HepG2 (cell line): ENCODE results near the gene CPA5. TPM values are rescaled to one million over a fixed set of nuclear protein-coding genes. Genes with fewer than 3 reads are reported as not detected.

ENCODE experiments used
- ATAC-seq: fragments of 200-7000 bp; cut with Tn5 transposase; 3 replicates; pipeline ENCODE4 v1.9.1; 2020; ENCODE audit warnings: mild to moderate bottlenecking, moderate library complexity
- BruUV-seq: library from RNA; stranded (reverse); fragments of 400-500 nt; replicated peaks from 2 replicates; lab custom pipeline; 2021; lab: Mats Ljungman, UMichigan
- CTCF ChIA-PET: fragments of 300-600 bp; formaldehyde crosslinking; extraction: SDS; loops from one replicate; lab custom pipeline; 2021; ENCODE audit warnings: low total read pairs, inconsistent platforms, low intra/inter-chr PET ratio; lab: Yijun Ruan, JAX
- POLR2A ChIA-PET: fragments of 350-600 bp; sonication (Branson Sonifier 250); formaldehyde crosslinking; loops from one replicate; lab custom pipeline; 2020; ENCODE audit warnings: antibody characterized with exemption, inconsistent platforms; lab: Yijun Ruan, JAX
- DNase-seq: peaks from one replicate; pipeline ENCODE4 v3.0.0-alpha.2; 2015; ENCODE audit warnings: low spot score
- FAIRE-seq: peaks from 3 replicates; lab custom pipeline; 2011; peaks lifted over from hg19 to GRCh38; lab: Jason Lieb, UNC
- H2AFZ ChIP-seq: one replicate; pipeline ENCODE4 v1.6.1; 2011; ENCODE audit warnings: low read length, inconsistent platforms
- H3K27ac ChIP-seq: fragments of 300-600 bp; 3 replicates; pipeline ENCODE4 v1.8.0; 2011; ENCODE audit warnings: mixed run types, mild to moderate bottlenecking, mixed read lengths, low read length, inconsistent platforms; ENCODE audit not compliant: insufficient read depth; ENCODE audit errors: extremely low read length
- H3K27me3 ChIP-seq, 2 experiments: fragments of 200-600 bp in 1 of 2; 2 replicates in 1 of 2; 3 replicates in 1 of 2; pipeline versions ENCODE4 v1.6.0 to v1.8.0; 2011; ENCODE audit warnings: low read length in 2 of 2, mild to moderate bottlenecking in 2 of 2, moderate library complexity in 2 of 2, inconsistent platforms in 1 of 2; ENCODE audit not compliant: insufficient read depth in 2 of 2, control insufficient read depth in 1 of 2
- H3K36me3 ChIP-seq, 2 experiments: fragments of 200-600 bp in 1 of 2; replicated peaks in 1 of 2; 2 replicates in 1 of 2; 3 replicates in 1 of 2; pipeline versions ENCODE4 v1.5.1 to v1.8.0; 2011; ENCODE audit warnings: low read length in 2 of 2, inconsistent platforms in 1 of 2; ENCODE audit not compliant: insufficient read depth in 2 of 2, control insufficient read depth in 1 of 2
- H3K4me1 ChIP-seq: 2 replicates; pipeline ENCODE4 v1.5.1; 2012; ENCODE audit warnings: low read length, inconsistent platforms; ENCODE audit not compliant: insufficient read depth
- H3K4me2 ChIP-seq: 2 replicates; pipeline ENCODE4 v1.6.0; 2011; ENCODE audit warnings: low read depth, low read length, inconsistent platforms
- H3K4me3 ChIP-seq, 3 experiments: fragments of 200-600 bp in 1 of 3; sonication (generic), shearing (Covaris generic) in 1 of 3; replicated peaks in 1 of 3; 2 replicates each; pipeline ENCODE4 v1.5.1; 2011 to 2016; ENCODE audit warnings: low read length in 3 of 3, inconsistent platforms in 2 of 3, low read depth in 2 of 3, mild to moderate bottlenecking in 2 of 3, control low read depth in 1 of 3, mixed read lengths in 1 of 3; ENCODE audit not compliant: insufficient read depth in 1 of 3
- H3K79me2 ChIP-seq: one replicate; pipeline ENCODE4 v1.6.1; 2011; ENCODE audit warnings: low read length, inconsistent platforms; ENCODE audit not compliant: insufficient read depth
- H3K9ac ChIP-seq: 2 replicates; pipeline ENCODE4 v1.6.0; 2011; ENCODE audit warnings: mild to moderate bottlenecking, low read depth, low read length, inconsistent platforms; ENCODE audit not compliant: insufficient read depth
- H3K9me3 ChIP-seq: 2 replicates; pipeline ENCODE4 v1.5.1; 2012; ENCODE audit warnings: mild to moderate bottlenecking, low read length
- H4K20me1 ChIP-seq: 2 replicates; pipeline ENCODE4 v1.6.0; 2011; ENCODE audit warnings: inconsistent platforms, mild to moderate bottlenecking, low read length, moderate library complexity; ENCODE audit not compliant: insufficient read depth
- ATF7 ChIP-seq, 2 experiments: fragments of 450-650 bp in 1 of 2; sonication (generic) in 1 of 2; formaldehyde crosslinking in 1 of 2; IDR thresholded peaks; 2 replicates each; pipeline versions ENCODE4 v1.4.0 to v1.6.1; 2016 to 2020; ENCODE audit warnings: antibody characterized with exemption in 1 of 2, mild to moderate bottlenecking in 1 of 2, missing genetic modification reagents in 1 of 2
- E2F5 ChIP-seq: sonication (generic); formaldehyde crosslinking; conservative IDR thresholded peaks from 2 replicates; pipeline ENCODE4 v1.4.0; 2020; ENCODE audit warnings: missing genetic modification reagents
- FLYWCH1 ChIP-seq: sonication (generic); formaldehyde crosslinking; IDR thresholded peaks from 2 replicates; pipeline ENCODE4 v1.8.1; 2023; ENCODE audit warnings: mild to moderate bottlenecking, missing genetic modification reagents
- KDM5A ChIP-seq: fragments of 200-600 bp; sonication (generic); IDR thresholded peaks from 2 replicates; pipeline ENCODE4 v1.7.0; 2018; ENCODE audit warnings: antibody characterized with exemption, mild to moderate bottlenecking, low read length, borderline replicate concordance
- MEIS1 ChIP-seq: sonication (generic); formaldehyde crosslinking; IDR thresholded peaks from 2 replicates; pipeline ENCODE4 v1.9.0; 2021; ENCODE audit warnings: mild to moderate bottlenecking, missing genetic modification reagents, moderate library complexity, borderline replicate concordance
- RFX5 ChIP-seq: IDR thresholded peaks from 2 replicates; pipeline ENCODE4 v1.6.1; 2011; ENCODE audit warnings: low read depth, low read length, improper control_type of control experiment
- ZFP36 ChIP-seq: fragments of 150-350 bp; IDR thresholded peaks from 2 replicates; pipeline ENCODE4 v1.6.1; 2018; ENCODE audit warnings: borderline replicate concordance, low read length, low read depth; ENCODE audit not compliant: partially characterized antibody
- ZNF7 ChIP-seq: IDR thresholded peaks from 2 replicates; pipeline ENCODE4 v1.6.1; 2016; ENCODE audit warnings: missing biosample characterization, missing genetic modification reagents
- ZSCAN12 ChIP-seq: sonication (generic); formaldehyde crosslinking; IDR thresholded peaks from 2 replicates; pipeline ENCODE4 v1.9.0; 2021; ENCODE audit warnings: mild to moderate bottlenecking, missing genetic modification reagents
- ZSCAN20 ChIP-seq: sonication (generic); formaldehyde crosslinking; IDR thresholded peaks from 2 replicates; pipeline ENCODE4 v1.4.0; 2020; ENCODE audit warnings: missing genetic modification reagents, mild to moderate bottlenecking, borderline replicate concordance
- WGBS: methylation state at CpG from one replicate; pipeline ENCODE4 v1.1.6; 2017; ENCODE audit warnings: low lambda C conversion rate; 5-methylcytosine and 5-hydroxymethylcytosine counted together
- in situ Hi-C: cut with HindIII; loops from 2 replicates; pipeline ENCODE4 v1.10.0; 2017; ENCODE audit warnings: low pct_unique_long_range_greater_than_20kb; ENCODE audit not compliant: extremely low pct_ligation_motif_present
- intact Hi-C: fragments of 100-400 bp; cut with micrococcal nuclease; formaldehyde crosslinking; loops from one replicate; pipeline ENCODE4 v1.10.0; 2022; ENCODE audit not compliant: unreplicated experiment
- polyA plus RNA-seq, 8 experiments: library from polyadenylated mRNA; depleted of rRNA in 3 of 8; stranded (reverse) in 7 of 8; unstranded in 1 of 8; fragments of >200 nt; fragmentation: Illumina TruSeq in 4 of 8; extraction: Trizol in 4 of 8; gene quantifications; 2 replicates each; pipeline versions ENCODE4 v1.2.1 to v1.2.3, GENCODE V29; 2011 to 2016; ENCODE audit warnings: low read depth in 4 of 8, missing spikeins in 1 of 8, mixed read lengths in 1 of 8; ENCODE audit not compliant: insufficient read depth in 1 of 8
- total RNA-seq, 5 experiments: library from RNA; depleted of rRNA; stranded (reverse); fragments of >200 nt; fragmentation: Illumina TruSeq; extraction: Trizol; gene quantifications; 2 replicates each; pipeline ENCODE4 v1.2.3, GENCODE V29; 2016; ENCODE audit warnings: low read depth in 1 of 5

The CPA5 gene
- total and polyA plus RNA-seq, 2 of the 13 experiments (the other 11 are each of a cell fraction or from before 2014, with no cell fraction given): 0.48 TPM; not detected in 1

GRCh38 chr7:130405003-130405402, 60.4 kb downstream of the CPA5 start:
- no peak overlapping the region for H3K27ac ChIP-seq
- no peak for ATAC-seq
- H2AFZ ChIP-seq: no peak overlapping the region
- H3K79me2 ChIP-seq: no peaks in the 10 kb centered on the region
- ChIA-PET POLR2A (no interaction called here), CTCF (no interaction called here)
- H3K9ac ChIP-seq: no peak overlapping the region
- no peak overlapping the region for H3K4me3 ChIP-seq
- no peaks in the 10 kb centered on the region for H3K27me3 ChIP-seq
- no peak overlapping the region for H3K4me2 ChIP-seq
- no peaks in the 10 kb centered on the region for H3K9me3 ChIP-seq
- H4K20me1 ChIP-seq: no peaks in the 10 kb centered on the region
- 71% methylated on average over 2 of the region's 2 CpGs for WGBS
- no peaks in the 10 kb centered on the region for H3K4me1 ChIP-seq
- intact Hi-C loops: no loop called here
- no peak for TF ChIP-seq ZNF7 (CRISPR knock-in tag)
- TF ChIP-seq E2F5 (CRISPR knock-in tag): no peak
- no peak for TF ChIP-seq ATF7 (IDR thresholded peaks at IDR 0.05)
- TF ChIP-seq ATF7 (CRISPR knock-in tag; IDR thresholded peaks at IDR 0.05): no peak
- no peak for TF ChIP-seq FLYWCH1
- TF ChIP-seq KDM5A: no peak
- no peak for TF ChIP-seq ZSCAN12
- TF ChIP-seq ZSCAN20 (CRISPR knock-in tag): no peak
- no peak for TF ChIP-seq MEIS1 (CRISPR knock-in tag)
- TF ChIP-seq ZFP36: no peak
- no peak for TF ChIP-seq RFX5
- no peak for DNase-seq
- no peaks in the 10 kb centered on the region; a peak in 1 of 5 replicates for H3K36me3 ChIP-seq
- BruUV-seq: no TSS peak
- in situ Hi-C loops: no loop called here
- no peak for FAIRE-seq
